Neural progenitor cell (in vitro differentiated cells): Measurements from ENCODE around the gene DOCK4. TPM values are rescaled to one million over a fixed set of nuclear protein-coding genes. Genes with fewer than 3 reads are reported as not detected.
A peak's percentile ranks its signal among the peaks of the same experiment; 100 is the strongest.

ENCODE experiments used
- DNase-seq: peaks from one replicate; pipeline ENCODE4 v3.0.0-alpha.2; 2016; ENCODE audit warnings: low spot score
- H2AFZ ChIP-seq: fragments of 200-600 bp; sonication (generic); replicated peaks from 2 replicates; pipeline ENCODE4 v1.6.1; 2016; ENCODE audit warnings: antibody characterized with exemption
- H3F3A ChIP-seq: fragments of 200-600 bp; sonication (generic); 2 replicates; pipeline ENCODE4 v1.6.1; 2016; ENCODE audit warnings: antibody characterized with exemption, low read depth
- H3K27ac ChIP-seq: fragments of 200-600 bp; sonication (generic); 2 replicates; pipeline ENCODE4 v1.5.1; 2016; ENCODE audit warnings: mild to moderate bottlenecking
- H3K27me3 ChIP-seq: fragments of 200-600 bp; sonication (generic); 2 replicates; pipeline ENCODE4 v1.6.1; 2016; ENCODE audit warnings: mild to moderate bottlenecking, moderate library complexity
- H3K36me3 ChIP-seq: fragments of 200-600 bp; sonication (generic); 2 replicates; pipeline ENCODE4 v1.5.1; 2016
- H3K4me1 ChIP-seq: fragments of 200-600 bp; sonication (generic); 2 replicates; pipeline ENCODE4 v1.6.1; 2016; ENCODE audit warnings: mixed run types
- H3K4me2 ChIP-seq: fragments of 200-600 bp; sonication (generic); 2 replicates; pipeline ENCODE4 v1.6.1; 2016
- H3K4me3 ChIP-seq: fragments of 200-600 bp; sonication (generic); 2 replicates; pipeline ENCODE4 v1.5.1; 2016
- H3K79me2 ChIP-seq: fragments of 200-600 bp; sonication (generic); 2 replicates; pipeline ENCODE4 v1.6.1; 2016; ENCODE audit warnings: low read depth
- H3K9ac ChIP-seq: fragments of 200-600 bp; sonication (generic); 2 replicates; pipeline ENCODE4 v1.6.1; 2016
- H3K9me3 ChIP-seq: fragments of 200-600 bp; sonication (generic); 2 replicates; pipeline ENCODE4 v1.5.1; 2016; ENCODE audit warnings: low read depth
- H4K20me1 ChIP-seq: fragments of 200-600 bp; sonication (generic); 2 replicates; pipeline ENCODE4 v1.6.1; 2016; ENCODE audit warnings: low read depth
- H3K27ac Mint-ChIP-seq: 3 replicates; pipeline ENCODE4 v1.8.0; 2021; ENCODE audit warnings: mixed read lengths
- H3K27me3 Mint-ChIP-seq: 2 replicates; pipeline ENCODE4 v1.8.0; 2022; ENCODE audit warnings: low read depth, mild to moderate bottlenecking, inconsistent platforms, moderate library complexity, mixed read lengths; ENCODE audit not compliant: insufficient read depth
- H3K36me3 Mint-ChIP-seq: 3 replicates; pipeline ENCODE4 v1.8.0; 2021; ENCODE audit warnings: mixed read lengths
- H3K4me1 Mint-ChIP-seq: 3 replicates; pipeline ENCODE4 v1.8.0; 2021; ENCODE audit warnings: mixed read lengths
- H3K4me3 Mint-ChIP-seq: 3 replicates; pipeline ENCODE4 v1.8.0; 2021; ENCODE audit warnings: mild to moderate bottlenecking, moderate library complexity, mixed read lengths
- H3K9me3 Mint-ChIP-seq: 3 replicates; pipeline ENCODE4 v1.8.0; 2020; ENCODE audit warnings: mixed read lengths
- CTCF ChIP-seq: fragments of 200-600 bp; sonication (generic); IDR thresholded peaks from 2 replicates; pipeline ENCODE4 v1.5.1; 2017; ENCODE audit warnings: antibody characterized with exemption, mild to moderate bottlenecking
- EZH2 ChIP-seq: fragments of 200-600 bp; sonication (generic); IDR thresholded peaks from 2 replicates; pipeline ENCODE4 v1.6.1; 2017; ENCODE audit warnings: antibody characterized with exemption, mild to moderate bottlenecking, moderate library complexity
- EZH2phosphoT487 ChIP-seq: fragments of 200-600 bp; sonication (generic); IDR thresholded peaks from 2 replicates; pipeline ENCODE4 v1.6.1; 2017; ENCODE audit warnings: antibody characterized with exemption
- total RNA-seq: library from RNA; depleted of rRNA; stranded (reverse); fragments of >200 nt; gene quantifications from 2 replicates; pipeline ENCODE4 v1.2.3, GENCODE V29; 2015; ENCODE audit warnings: low replicate concordance

Gene DOCK4
- total RNA-seq, 1 donor from 2014 or later, result 11.4 TPM

GRCh38 chr7:111765751-111766643 is 440.2 kb downstream of the DOCK4 start:
- no peak overlapping the region for H2AFZ ChIP-seq
- H3F3A ChIP-seq, result no peaks in the 10 kb centered on the region
- H3K36me3 ChIP-seq, result no peaks in the 10 kb centered on the region
- H3K27ac Mint-ChIP-seq, result no peak overlapping the region
- H3K9ac ChIP-seq, result no peak overlapping the region
- peaks cover 4% of the 10 kb centered on the region for H3K27me3 Mint-ChIP-seq
- H3K4me1 Mint-ChIP-seq, result peaks cover 4% of the 10 kb centered on the region
- DNase-seq, result no peak
- no peaks in the 10 kb centered on the region for H3K79me2 ChIP-seq
- H3K4me3 ChIP-seq, result no peak overlapping the region
- H3K9me3 ChIP-seq, result no peaks in the 10 kb centered on the region
- H3K27ac ChIP-seq, result no peak overlapping the region
- H4K20me1 ChIP-seq, result no peaks in the 10 kb centered on the region
- no peak for TF ChIP-seq EZH2
- TF ChIP-seq CTCF, result no peak
- TF ChIP-seq EZH2phosphoT487, result no peak
- H3K27me3 ChIP-seq, result no peaks in the 10 kb centered on the region
- no peaks in the 10 kb centered on the region for H3K9me3 Mint-ChIP-seq
- H3K4me2 ChIP-seq, result no peak overlapping the region
- H3K4me3 Mint-ChIP-seq, result no peak overlapping the region
- H3K36me3 Mint-ChIP-seq, result peaks cover 7% of the 10 kb centered on the region
- peaks cover 2% of the 10 kb centered on the region for H3K4me1 ChIP-seq

GRCh38 chr7:111763221-111763801 is 442.9 kb downstream of the DOCK4 start:
- no peaks in the 10 kb centered on the region for H3K79me2 ChIP-seq
- no peaks in the 10 kb centered on the region for H3K4me1 ChIP-seq
- H3K27me3 Mint-ChIP-seq, result peaks cover 4% of the 10 kb centered on the region
- no peaks in the 10 kb centered on the region for H3K36me3 ChIP-seq
- no peak overlapping the region for H3K27ac ChIP-seq
- H3K9me3 ChIP-seq, result no peaks in the 10 kb centered on the region
- no peaks in the 10 kb centered on the region for H3K27me3 ChIP-seq
- TF ChIP-seq EZH2 (no peak), CTCF (peak; percentile 71), EZH2phosphoT487 (no peak)
- no peak overlapping the region for H3K4me3 Mint-ChIP-seq
- H4K20me1 ChIP-seq, result no peaks in the 10 kb centered on the region
- H3K9ac ChIP-seq, result no peak overlapping the region
- no peak overlapping the region for H3K27ac Mint-ChIP-seq
- no peak overlapping the region for H3K4me2 ChIP-seq
- peaks cover 18% of the 10 kb centered on the region for H3K36me3 Mint-ChIP-seq
- H2AFZ ChIP-seq, result no peak overlapping the region
- H3F3A ChIP-seq, result no peaks in the 10 kb centered on the region
- H3K4me1 Mint-ChIP-seq, result no peaks in the 10 kb centered on the region
- H3K4me3 ChIP-seq, result no peak overlapping the region
- peak; percentile 69 for DNase-seq
- H3K9me3 Mint-ChIP-seq, result no peaks in the 10 kb centered on the region

- DNase-seq, result no peak
- no peak overlapping the region for H3K4me3 Mint-ChIP-seq
- H3K9ac ChIP-seq, result no peak overlapping the region
- no peaks in the 10 kb centered on the region for H3K27me3 ChIP-seq
- H3F3A ChIP-seq, result no peaks in the 10 kb centered on the region
- no peaks in the 10 kb centered on the region for H3K36me3 ChIP-seq
- H3K79me2 ChIP-seq, result no peaks in the 10 kb centered on the region
- TF ChIP-seq EZH2, result no peak
- TF ChIP-seq CTCF, result no peak
- TF ChIP-seq EZH2phosphoT487, result no peak
- H3K27ac Mint-ChIP-seq, result no peak overlapping the region
- H3K4me1 ChIP-seq, result no peaks in the 10 kb centered on the region
- H3K4me1 Mint-ChIP-seq, result peaks cover 2% of the 10 kb centered on the region
- H3K4me3 ChIP-seq, result no peak overlapping the region
- peaks cover 20% of the 10 kb centered on the region for H3K36me3 Mint-ChIP-seq
- H3K4me2 ChIP-seq, result no peak overlapping the region
- H4K20me1 ChIP-seq, result no peaks in the 10 kb centered on the region
- H3K27me3 Mint-ChIP-seq, result peaks cover 4% of the 10 kb centered on the region
- no peaks in the 10 kb centered on the region for H3K9me3 Mint-ChIP-seq
- no peaks in the 10 kb centered on the region for H3K9me3 ChIP-seq
- no peak overlapping the region for H2AFZ ChIP-seq
- H3K27ac ChIP-seq, result no peak overlapping the region
These were observed 443.4 kb downstream of the DOCK4 start for GRCh38 chr7:111762799-111763198.
